ENCODE data around the gene MKX. TPM values are rescaled to one million over a fixed set of nuclear protein-coding genes. Genes with fewer than 3 reads are reported as not detected.

The MKX gene
- total RNA-seq, 2 experiments from 2014 or later: 0.81 to 1.1 TPM

DNA sequence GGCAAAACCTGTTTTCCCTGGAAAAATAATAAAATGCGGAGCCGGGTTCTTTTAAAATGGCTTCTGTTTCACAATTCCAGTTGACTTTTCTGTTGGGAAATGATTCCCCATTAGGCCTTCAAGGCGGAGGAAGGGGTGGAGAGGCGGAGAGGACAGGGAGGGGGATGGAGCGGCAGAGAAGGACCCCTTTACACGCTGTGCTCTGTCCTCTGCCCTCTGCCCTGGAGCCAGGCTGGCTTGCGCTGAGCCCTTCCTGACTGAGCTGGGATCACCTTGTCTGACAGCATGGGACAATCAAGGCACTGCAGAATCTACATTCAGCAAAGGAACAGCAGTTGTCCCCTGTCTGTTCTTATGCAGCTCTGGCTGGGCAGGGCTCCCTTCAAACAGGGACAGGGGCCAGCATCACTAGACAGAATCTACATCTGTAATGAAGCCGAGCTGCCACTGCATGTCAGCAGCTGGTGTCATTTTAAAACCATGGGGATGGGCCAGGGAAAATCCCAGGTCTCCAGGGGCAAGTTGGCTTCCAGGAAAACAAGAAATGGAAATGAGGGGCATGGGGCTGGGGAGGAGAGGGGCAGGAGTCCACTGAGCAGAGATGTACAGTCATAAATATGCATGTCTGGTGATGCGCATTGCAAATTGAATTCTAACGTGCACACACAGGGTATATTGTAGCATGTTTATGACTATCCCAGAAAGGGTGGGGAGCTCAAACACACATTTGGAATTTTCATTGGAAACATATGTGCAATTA, 120.0 kb downstream of the MKX start:
- ChIA-PET POLR2A (interaction anchor here (0.6 kb wide), 1 partner anchor 79 kb away, joined by 4 read pairs; no protein-coding TSS in a partner anchor), CTCF (no interaction called here)
- no peak overlapping the region for H3K27ac Mint-ChIP-seq
- TF ChIP-seq, protein P1, sequence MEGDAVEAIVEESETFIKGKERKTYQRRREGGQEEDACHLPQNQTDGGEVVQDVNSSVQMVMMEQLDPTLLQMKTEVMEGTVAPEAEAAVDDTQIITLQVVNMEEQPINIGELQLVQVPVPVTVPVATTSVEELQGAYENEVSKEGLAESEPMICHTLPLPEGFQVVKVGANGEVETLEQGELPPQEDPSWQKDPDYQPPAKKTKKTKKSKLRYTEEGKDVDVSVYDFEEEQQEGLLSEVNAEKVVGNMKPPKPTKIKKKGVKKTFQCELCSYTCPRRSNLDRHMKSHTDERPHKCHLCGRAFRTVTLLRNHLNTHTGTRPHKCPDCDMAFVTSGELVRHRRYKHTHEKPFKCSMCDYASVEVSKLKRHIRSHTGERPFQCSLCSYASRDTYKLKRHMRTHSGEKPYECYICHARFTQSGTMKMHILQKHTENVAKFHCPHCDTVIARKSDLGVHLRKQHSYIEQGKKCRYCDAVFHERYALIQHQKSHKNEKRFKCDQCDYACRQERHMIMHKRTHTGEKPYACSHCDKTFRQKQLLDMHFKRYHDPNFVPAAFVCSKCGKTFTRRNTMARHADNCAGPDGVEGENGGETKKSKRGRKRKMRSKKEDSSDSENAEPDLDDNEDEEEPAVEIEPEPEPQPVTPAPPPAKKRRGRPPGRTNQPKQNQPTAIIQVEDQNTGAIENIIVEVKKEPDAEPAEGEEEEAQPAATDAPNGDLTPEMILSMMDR (IDR thresholded peaks at IDR 0.05): no peak
- no peaks in the 10 kb centered on the region for H3K4me1 Mint-ChIP-seq (ENCODE audit: low read depth)
- H3K27me3 Mint-ChIP-seq: peaks cover 9% of the 10 kb centered on the region
- ATAC-seq (no peak), DNase-seq (no peak)
- H3K9me3 Mint-ChIP-seq: no peaks in the 10 kb centered on the region
- no peaks in the 10 kb centered on the region for H3K36me3 Mint-ChIP-seq (ENCODE audit: low read depth)
- intact Hi-C loops (cut with micrococcal nuclease): no loop called here
- no peak overlapping the region for H3K4me3 Mint-ChIP-seq

DNA sequence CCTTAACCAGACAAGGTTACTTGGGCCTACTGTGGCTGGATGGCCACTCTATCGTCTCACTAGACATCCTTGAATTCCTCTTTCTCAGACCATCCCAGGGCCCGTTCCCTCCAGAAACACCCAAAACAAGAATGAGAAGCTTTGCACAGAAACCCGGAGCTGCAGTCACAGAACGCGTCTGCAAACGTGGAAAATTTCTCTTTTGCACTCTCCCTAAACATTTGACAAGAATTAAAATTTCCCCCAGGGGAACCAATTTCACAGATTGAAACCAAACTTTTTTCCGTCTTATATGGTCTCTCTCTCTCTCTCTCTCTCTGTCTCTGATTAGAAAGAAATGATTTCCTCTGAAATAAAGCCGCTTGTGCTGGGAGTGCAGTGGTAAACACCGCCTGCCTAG, 120.7 kb downstream of the MKX start:
- Mint-ChIP-seq H3K4me3 (no peak overlapping the region), H3K27ac (no peak overlapping the region), H3K4me1 (ENCODE audit: low read depth) (no peaks in the 10 kb centered on the region), H3K9me3 (no peaks in the 10 kb centered on the region), H3K27me3 (peaks cover 9% of the 10 kb centered on the region), H3K36me3 (ENCODE audit: low read depth) (no peaks in the 10 kb centered on the region)
- intact Hi-C loops (cut with micrococcal nuclease): no loop called here
- ChIA-PET POLR2A (no interaction called here), CTCF (no interaction called here)
- TF ChIP-seq, protein P1 (IDR thresholded peaks at IDR 0.05): no peak
- ATAC-seq (no peak), DNase-seq (no peak)

Other genes starting within 250 kb of the MKX start
- 10 to 100 TPM; 42.0 to 47.2 TPM for gene RAB18, start 241.5 kb downstream of the MKX start, total RNA-seq

All from activated CD8-positive, alpha-beta T cell treated with anti-CD3 and anti-CD28 coated beads for 36 hours (primary cell).